Muscle of arm (tissue), 12 donors: ENCODE results near the gene COX7A1. TPM values are rescaled to one million over a fixed set of nuclear protein-coding genes. Genes with fewer than 3 reads are reported as not detected.

Source experiments
- DNase-seq: peaks from one replicate; pipeline ENCODE4 v3.0.0-alpha.2; 2013
- polyA plus RNA-seq, 12 donors: library from polyadenylated mRNA; unstranded; fragments of 120-200 nt; gene quantifications; one replicate each; pipeline ENCODE4 v1.2.1, GENCODE V29; 2013; ENCODE audit not compliant: insufficient read length in 12 of 12

Gene COX7A1
- polyA plus RNA-seq, 12 donors: 89.0 to 273 (median 210) TPM; not detected in 1

GRCh38 chr19:36115453-36116343, 36.5 kb downstream of the COX7A1 start, which contains the start of gene TBCB:
TBCB (plus strand) TSS chr19:36115468; CDS start chr19:36115561, 93 bp downstream.
- no peak for DNase-seq

- peak; percentile 99 for DNase-seq
Measured at GRCh38 chr19:36114721-36115452, 37.4 kb downstream of the COX7A1 start, which contains the start of gene POLR2I. POLR2I (minus strand) TSS chr19:36114875; CDS start chr19:36114856, 19 bp downstream.

GRCh38 chr19:36113894-36114720, 38.1 kb downstream of the COX7A1 start:
- peak; percentile 36 for DNase-seq

GRCh38 chr19:36113425-36113824, 38.8 kb downstream of the COX7A1 start:
- no peak for DNase-seq

- DNase-seq: no peak
Measured at GRCh38 chr19:36112678-36113077, 39.6 kb downstream of the COX7A1 start.

GRCh38 chr19:36111200-36111539, 41.1 kb downstream of the COX7A1 start:
- DNase-seq: no peak

- no peak for DNase-seq
Measured at GRCh38 chr19:36110487-36111199, 41.6 kb downstream of the COX7A1 start, which contains the start of gene OVOL3. OVOL3 (plus strand) TSS chr19:36111143; CDS start chr19:36111203, 60 bp downstream.

GRCh38 chr19:36108684-36109083, 43.6 kb downstream of the COX7A1 start:
- no peak for DNase-seq

- DNase-seq: no peak
Measured at GRCh38 chr19:36106991-36107390, 45.3 kb downstream of the COX7A1 start.

GRCh38 chr19:36106441-36106840, 45.8 kb downstream of the COX7A1 start:
- no peak for DNase-seq

GRCh38 chr19:36103842-36104552, 48.2 kb downstream of the COX7A1 start:
- DNase-seq: no peak

- no peak for DNase-seq
Measured at GRCh38 chr19:36103040-36103626, 49.1 kb downstream of the COX7A1 start.

GRCh38 chr19:36101550-36102327, 50.5 kb downstream of the COX7A1 start:
- DNase-seq: no peak

Other genes starting within 250 kb of the COX7A1 start
- gene HCST, start 249.9 kb downstream of the COX7A1 start, polyA plus RNA-seq: 1 to 10 TPM in 10 of 12 donors, not detected in 2; 3.1 to 7.7 (median 5.1) TPM
- gene TYROBP, start 244.2 kb downstream of the COX7A1 start, polyA plus RNA-seq: 10 to 100 TPM in 11 of 12 donors, not detected in 1; 11.8 to 33.6 (median 12.5) TPM
- 10 to 100 TPM in 1 of 12 donors, 1 to 10 TPM in 10, not detected in 1; 4.2 to 13.9 (median 7.6) TPM for gene LRFN3, start 216.1 kb downstream of the COX7A1 start, polyA plus RNA-seq
- gene SDHAF1, start 157.3 kb downstream of the COX7A1 start, polyA plus RNA-seq: 10 to 100 TPM in 9 of 12 donors, 1 to 10 TPM in 2, not detected in 1; 9.1 to 24.4 (median 10.9) TPM
- gene SYNE4, start 143.6 kb downstream of the COX7A1 start, polyA plus RNA-seq: 1 to 10 TPM in 1 of 12 donors, under 1 TPM in 10, not detected in 1; 0.08 to 6.3 (median 0.65) TPM
- gene ALKBH6, start 138.2 kb downstream of the COX7A1 start, polyA plus RNA-seq: 10 to 100 TPM in 2 of 12 donors, 1 to 10 TPM in 8, not detected in 2; 6.7 to 13.1 (median 7.8) TPM
- gene CLIP3, start 119.6 kb downstream of the COX7A1 start, polyA plus RNA-seq: 10 to 100 TPM in 11 of 12 donors, not detected in 1; 13.4 to 88.9 (median 18.1) TPM
- gene THAP8, start 98.2 kb downstream of the COX7A1 start, polyA plus RNA-seq: 10 to 100 TPM in 2 of 12 donors, 1 to 10 TPM in 9, not detected in 1; 5.8 to 17.9 (median 8.1) TPM
- 1 to 10 TPM in 11 of 12 donors, not detected in 1; 2.2 to 4.9 (median 3.1) TPM for gene WDR62, start 97.5 kb downstream of the COX7A1 start, polyA plus RNA-seq
- not detected for gene OVOL3, start 41.3 kb downstream of the COX7A1 start, polyA plus RNA-seq
- gene POLR2I, start 37.6 kb downstream of the COX7A1 start, polyA plus RNA-seq: 10 to 100 TPM in 10 of 12 donors, not detected in 2; 29.0 to 50.0 (median 39.8) TPM
- gene TBCB, start 37.0 kb downstream of the COX7A1 start, polyA plus RNA-seq: 10 to 100 TPM in 11 of 12 donors, not detected in 1; 54.6 to 85.5 (median 75.2) TPM
- 100 to 1,000 TPM in 11 of 12 donors, not detected in 1; 277 to 639 (median 505) TPM for gene CAPNS1, start 12.4 kb downstream of the COX7A1 start, polyA plus RNA-seq
- 1 to 10 TPM in 10 of 12 donors, not detected in 2; 4.8 to 9.2 (median 6.3) TPM for gene ZNF565, start 62.2 kb upstream of the COX7A1 start, polyA plus RNA-seq
- gene ZNF146, start 62.7 kb upstream of the COX7A1 start, polyA plus RNA-seq: 10 to 100 TPM in 11 of 12 donors, not detected in 1; 52.2 to 87.8 (median 74.5) TPM
- gene ZFP14, start 226.8 kb upstream of the COX7A1 start, polyA plus RNA-seq: 10 to 100 TPM in 1 of 12 donors, 1 to 10 TPM in 10, not detected in 1; 5.1 to 13.3 (median 7.0) TPM